HG02571 (cell line): ENCODE measurements around the gene SLC46A3.
A peak's percentile ranks its signal among the peaks of the same experiment; 100 is the strongest.
"Not testable (repeated sequence)": the region's sequence is repeated elsewhere in the genome, so short reads cannot be mapped to it uniquely, and the experiment has no call there.

Experiments
- ATAC-seq: cut with Tn5 transposase; IDR thresholded peaks from one replicate; pipeline ENCODE4 v1.9.1; 2021; ENCODE audit warnings: mild to moderate bottlenecking, moderate library complexity; ENCODE audit not compliant: unreplicated experiment

SLC46A3 gene

GRCh38 chr13:28718543-28719226 is at the start of gene SLC46A3:
TSS of gene SLC46A3 (minus strand) at chr13:28718970. CDS start at chr13:28717998, 972 bp downstream.
- peak; percentile 99 for ATAC-seq

DNA sequence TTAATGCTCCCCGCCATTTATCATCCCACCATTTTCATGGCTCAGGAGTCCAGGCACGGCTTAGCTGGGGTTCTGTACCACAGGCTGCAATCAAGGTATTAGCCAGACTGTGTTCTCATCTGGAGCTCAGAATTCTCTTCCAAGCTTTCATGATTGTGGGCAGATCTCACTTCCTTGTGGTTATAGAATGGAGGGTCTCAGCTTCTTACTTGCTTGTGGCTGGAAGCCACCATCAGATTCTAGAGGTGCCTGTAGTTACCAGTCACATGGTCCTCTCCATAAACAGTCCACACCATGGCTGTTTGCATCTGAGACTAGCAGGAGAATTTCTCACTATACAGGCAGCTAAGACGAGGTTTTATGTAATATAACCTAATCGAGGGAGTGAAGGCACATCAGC is 45.1 kb upstream of the SLC46A3 start:
- ATAC-seq: no peak

DNA sequence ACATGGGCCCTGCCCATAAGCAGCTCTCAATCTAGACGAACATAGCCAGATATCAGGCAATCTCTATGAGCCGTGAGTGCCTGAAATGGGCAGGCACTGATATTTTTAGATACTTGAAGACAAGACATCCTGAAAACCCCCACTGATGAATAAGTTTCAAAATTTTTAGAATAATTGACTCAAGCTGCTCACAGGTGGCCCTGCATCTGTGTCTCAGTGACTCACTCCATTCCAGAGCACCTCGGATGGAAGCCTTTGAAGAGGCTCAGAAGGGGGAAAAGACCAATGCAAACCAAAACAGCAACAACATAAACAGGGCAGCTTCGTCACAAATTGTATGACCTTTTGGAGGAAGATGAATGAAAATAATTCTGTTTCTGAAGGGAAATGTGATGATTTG is 42.8 kb upstream of the SLC46A3 start:
- ATAC-seq: no peak

- no peak for ATAC-seq
Observed at GRCh38 chr13:28755546-28755870, 36.7 kb upstream of the SLC46A3 start.

DNA sequence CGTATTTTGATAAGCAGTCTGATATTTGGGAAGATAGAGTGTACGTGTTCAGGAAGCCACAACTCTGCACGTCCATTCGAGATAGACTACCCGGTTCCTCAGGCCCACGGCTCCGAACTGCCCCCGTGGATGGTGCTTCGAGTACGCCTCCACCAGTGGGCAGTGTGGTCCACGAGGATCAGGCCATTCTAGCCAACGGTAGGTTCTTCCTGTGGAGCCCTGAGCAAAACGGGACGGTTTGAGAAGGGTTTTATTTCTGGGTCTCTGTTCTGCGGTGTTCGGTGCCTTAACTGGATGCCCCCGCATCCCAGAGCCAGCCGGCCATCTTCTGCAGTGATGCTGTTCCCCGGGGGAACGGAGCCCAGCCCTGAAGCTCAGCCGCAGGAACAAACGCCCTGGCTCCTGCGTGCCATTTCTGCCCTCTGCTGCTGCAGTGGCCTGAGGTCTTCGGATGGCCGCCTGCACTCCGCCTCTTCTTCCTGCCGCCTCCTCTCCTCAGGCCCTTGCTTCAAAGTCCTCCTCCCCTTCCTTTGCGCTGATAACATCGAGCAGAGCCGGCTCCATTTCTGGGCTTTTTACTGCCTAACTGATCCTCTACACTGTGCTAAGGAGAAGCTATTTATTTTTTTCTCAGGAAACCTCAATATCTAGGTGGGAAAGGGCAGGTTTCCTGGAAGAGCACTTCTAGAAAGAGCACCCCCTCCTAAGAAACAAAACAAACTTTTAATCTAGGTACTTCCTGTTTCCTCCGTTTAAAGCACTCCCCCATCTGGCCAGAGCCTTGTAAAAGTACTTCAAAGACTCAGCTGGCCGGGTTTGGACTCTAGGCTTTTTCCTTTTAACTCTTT is 36.2 kb upstream of the SLC46A3 start:
- ATAC-seq: no peak

GRCh38 chr13:28753946-28754345 is 35.2 kb upstream of the SLC46A3 start:
- no peak for ATAC-seq

- ATAC-seq: no peak
Observed at GRCh38 chr13:28753208-28753892, 34.6 kb upstream of the SLC46A3 start.

- no peak for ATAC-seq
Observed at GRCh38 chr13:28751175-28751960, 32.6 kb upstream of the SLC46A3 start.

DNA sequence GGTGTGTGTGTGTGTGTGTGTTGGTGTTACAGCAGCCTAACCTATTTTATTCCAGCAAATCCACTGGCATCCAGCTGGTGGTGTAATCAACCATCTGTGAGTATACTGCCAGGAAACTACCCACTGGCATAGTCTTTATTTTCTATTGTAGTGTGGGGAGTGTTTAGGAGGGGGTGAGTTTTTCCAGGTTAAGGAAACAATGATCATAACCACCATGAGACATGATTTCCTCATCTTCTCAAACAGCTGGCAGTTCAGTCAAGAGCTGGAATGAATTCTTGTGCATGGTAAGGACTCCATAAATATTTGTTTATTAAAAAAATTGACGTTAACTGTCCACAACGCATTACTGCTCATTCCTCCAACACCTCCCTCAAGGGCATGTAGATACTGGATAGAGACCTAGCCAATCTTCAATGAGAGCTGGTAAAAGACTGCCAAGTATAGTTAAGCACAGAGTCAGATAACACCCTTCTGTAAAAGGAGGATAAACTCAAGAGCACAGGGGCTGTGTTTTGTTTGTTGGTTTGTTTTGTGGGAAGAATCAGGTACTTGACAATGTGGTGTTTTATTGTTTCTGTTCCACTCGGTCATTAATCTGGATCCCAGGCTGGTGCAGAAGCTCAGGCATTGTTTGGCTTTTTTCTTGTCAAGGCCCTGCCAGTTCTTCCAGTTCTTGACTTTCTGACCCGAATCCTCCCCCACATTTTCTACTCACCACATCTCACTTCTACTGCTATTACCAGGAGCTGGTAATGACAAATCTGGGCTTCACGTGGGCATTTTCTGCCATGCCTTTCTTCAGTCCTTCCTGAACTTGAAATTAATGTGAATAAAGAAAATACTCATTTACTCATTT is 31.6 kb upstream of the SLC46A3 start:
- ATAC-seq: no peak

- no peak for ATAC-seq
Observed at GRCh38 chr13:28747851-28748250, 29.1 kb upstream of the SLC46A3 start.

- no peak for ATAC-seq
Observed at GRCh38 chr13:28746287-28746612, 27.5 kb upstream of the SLC46A3 start.

- no peak for ATAC-seq
Observed at GRCh38 chr13:28744656-28745055, 25.9 kb upstream of the SLC46A3 start.

- no peak for ATAC-seq
Observed at GRCh38 chr13:28744091-28744536, 25.3 kb upstream of the SLC46A3 start.

DNA sequence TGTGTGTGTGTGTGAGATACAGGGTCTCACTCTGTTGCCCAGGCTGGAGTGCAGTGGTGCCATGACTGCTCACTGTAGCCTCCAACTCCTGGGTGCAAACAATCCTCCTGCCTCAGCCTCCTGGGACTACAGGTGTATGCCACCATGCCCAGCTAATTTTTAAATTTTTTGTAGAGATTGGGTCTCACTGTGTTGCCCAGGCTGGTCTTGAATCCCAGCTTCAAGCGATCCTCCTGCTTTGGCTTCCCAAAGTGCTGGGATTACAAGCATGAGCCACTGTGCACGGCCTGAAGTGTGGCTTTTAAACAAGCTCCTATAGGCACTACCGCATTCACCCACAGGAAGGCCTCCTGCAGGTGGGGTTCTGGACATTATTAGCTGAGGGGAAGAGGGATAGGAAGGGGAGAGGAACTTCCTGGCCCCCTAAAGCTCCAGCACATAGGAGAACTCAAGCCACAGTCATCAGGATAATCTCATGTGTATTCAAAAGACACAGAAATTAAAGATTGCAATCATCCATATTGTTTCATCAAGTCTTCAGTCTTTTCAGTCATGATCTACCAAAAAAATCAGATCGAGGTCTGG is 24.8 kb upstream of the SLC46A3 start:
- ATAC-seq: no peak

DNA sequence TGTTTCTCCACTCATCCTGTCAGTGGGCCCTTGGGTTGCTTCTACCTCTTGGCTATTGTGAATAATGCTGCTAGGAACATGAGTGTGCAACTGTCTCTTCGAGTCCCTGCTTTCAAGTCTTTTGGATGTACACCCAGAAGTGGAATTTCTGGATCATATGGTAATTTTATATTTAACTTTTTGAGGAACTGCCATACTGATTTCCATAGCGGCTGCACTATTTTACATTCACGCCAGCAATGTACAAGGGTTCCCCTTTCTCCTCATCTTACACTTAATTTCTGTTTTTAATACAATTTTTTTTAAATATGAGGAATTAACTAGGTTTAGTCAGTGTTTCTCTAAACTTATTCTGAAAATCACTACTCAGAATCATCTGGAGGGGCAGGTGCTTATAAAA is 24.2 kb upstream of the SLC46A3 start:
- ATAC-seq: no peak

DNA sequence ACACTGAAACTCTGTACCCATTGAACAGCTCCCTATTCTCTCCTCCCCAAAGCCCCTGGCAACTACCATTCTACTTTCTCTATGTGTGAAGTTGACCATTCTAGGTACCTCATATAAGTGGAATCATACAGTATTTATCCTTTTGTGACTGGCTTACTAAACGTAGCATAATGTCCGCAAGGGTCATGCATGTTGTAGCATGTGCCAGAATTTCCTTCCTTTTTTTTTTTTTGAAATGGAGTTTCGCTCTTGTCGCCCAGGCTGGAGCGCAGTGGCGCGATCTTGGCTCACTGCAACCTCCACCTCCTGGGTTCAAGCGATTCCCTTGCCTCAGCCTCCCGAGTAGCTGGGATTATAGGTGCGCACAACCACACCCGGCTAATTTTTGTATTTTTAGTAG is 23.7 kb upstream of the SLC46A3 start:
- ATAC-seq: not testable (repeated sequence)

GRCh38 chr13:28741084-28741491 is 22.3 kb upstream of the SLC46A3 start:
- no peak for ATAC-seq

DNA sequence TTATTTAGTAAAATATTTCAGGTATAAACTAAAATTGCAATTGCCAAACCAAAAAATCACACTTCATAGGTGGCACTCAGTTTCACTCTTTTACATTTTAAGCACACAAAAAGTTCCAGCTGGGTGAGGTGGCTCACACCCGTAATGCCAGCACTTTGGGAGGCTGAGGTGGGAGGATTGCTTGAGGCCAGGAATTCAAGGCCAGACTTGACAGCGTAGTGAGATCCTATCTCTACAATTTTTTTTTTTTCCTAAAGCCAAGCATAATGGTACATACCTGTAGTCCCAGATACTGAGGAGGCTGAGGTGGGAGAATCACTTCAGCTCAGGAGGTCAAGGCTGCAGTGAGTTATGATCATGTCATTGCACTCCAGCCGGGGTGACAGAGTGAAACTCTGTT is 20.6 kb upstream of the SLC46A3 start:
- ATAC-seq: no peak

GRCh38 chr13:28735481-28736029 is 16.8 kb upstream of the SLC46A3 start:
- no peak for ATAC-seq

GRCh38 chr13:28734906-28735305 is 16.1 kb upstream of the SLC46A3 start:
- ATAC-seq: no peak
